GM12878 (cell line): ENCODE data around the gene ANKMY2. TPM values are rescaled to one million over a fixed set of nuclear protein-coding genes. Genes with fewer than 3 reads are reported as not detected.

ENCODE experiments used
- BHLHE40 ChIP-seq, 2 experiments: fragments of 450-650 bp in 1 of 2; IDR thresholded peaks; 2 replicates each; pipeline ENCODE4 v1.6.1; 2011 to 2017; ENCODE audit warnings: low read depth in 2 of 2, borderline replicate concordance in 1 of 2, improper control_type of control experiment in 1 of 2, low read length in 1 of 2, mild to moderate bottlenecking in 1 of 2
- CBX5 ChIP-seq: sonication (generic); IDR thresholded peaks from 2 replicates; pipeline ENCODE4 v1.6.1; 2016; ENCODE audit warnings: low read depth, moderate library complexity, mild to moderate bottlenecking, inconsistent platforms
- CEBPB ChIP-seq, 2 experiments: fragments of 150-350 bp in 1 of 2; IDR thresholded peaks; 2 replicates each; pipeline ENCODE4 v1.6.1; 2012 to 2014; ENCODE audit warnings: low read depth in 2 of 2, low read length in 2 of 2, borderline replicate concordance in 1 of 2, inconsistent platforms in 1 of 2
- CHD2 ChIP-seq: IDR thresholded peaks from 2 replicates; pipeline ENCODE4 v1.6.1; 2011; ENCODE audit warnings: low read depth, low read length, improper control_type of control experiment, borderline replicate concordance
- EED ChIP-seq: sonication (generic); IDR thresholded peaks from 2 replicates; pipeline ENCODE4 v1.6.1; 2016; ENCODE audit warnings: antibody characterized with exemption, low read depth
- GABPA ChIP-seq: IDR thresholded peaks from 2 replicates; pipeline ENCODE4 v1.6.1; 2014; ENCODE audit warnings: antibody characterized with exemption, low read depth, mild to moderate bottlenecking, inconsistent platforms
- KAT2A ChIP-seq: conservative IDR thresholded peaks from 2 replicates; pipeline ENCODE4 v1.6.1; 2011; ENCODE audit warnings: low read depth, low read length; ENCODE audit not compliant: control insufficient read depth
- LARP7 ChIP-seq: fragments of 450-650 bp; IDR thresholded peaks from 2 replicates; pipeline ENCODE4 v1.6.1; 2017; ENCODE audit warnings: mild to moderate bottlenecking
- MYC ChIP-seq: IDR thresholded peaks from 2 replicates; pipeline ENCODE4 v1.6.1; 2011; ENCODE audit warnings: mild to moderate bottlenecking, low read length, moderate library complexity, inconsistent platforms; ENCODE audit not compliant: insufficient read depth, insufficient replicate concordance, insufficient read length, severe bottlenecking
- NR2C1 ChIP-seq: fragments of 450-650 bp; IDR thresholded peaks from 2 replicates; pipeline ENCODE4 v1.6.1; 2017; ENCODE audit warnings: antibody characterized with exemption, mild to moderate bottlenecking, moderate library complexity
- SMARCA5 ChIP-seq: fragments of 450-650 bp; IDR thresholded peaks from 2 replicates; pipeline ENCODE4 v1.6.1; 2017; ENCODE audit warnings: mild to moderate bottlenecking
- SRF ChIP-seq, 2 experiments: IDR thresholded peaks; 2 replicates each; pipeline ENCODE4 v1.6.1; 2011; ENCODE audit warnings: low read depth in 2 of 2, low read length in 2 of 2, mild to moderate bottlenecking in 1 of 2, moderate library complexity in 1 of 2
- ZNF384 ChIP-seq: IDR thresholded peaks from 2 replicates; pipeline ENCODE4 v1.6.1; 2012; ENCODE audit warnings: low read depth, mild to moderate bottlenecking, low read length, improper control_type of control experiment, borderline replicate concordance
- polyA plus RNA-seq, 11 experiments: library from polyadenylated mRNA; depleted of rRNA in 4 of 11; unstranded in 6 of 11; stranded (reverse) in 5 of 11; fragments of >200 nt; fragmentation: Nextera tagmentation in 4 of 11; fragmentation: Illumina TruSeq in 1 of 11; extraction: Ambion mirVana in 4 of 11; extraction: Trizol in 1 of 11; gene quantifications; 1 replicate in 1 of 11; 2 replicates in 10 of 11; pipeline versions ENCODE4 v1.2.1 to v1.2.3, GENCODE V29; 2011 to 2016; ENCODE audit warnings: inconsistent platforms in 2 of 11, missing spikeins in 2 of 11, low read depth in 1 of 11
- total RNA-seq, 4 experiments: library from RNA; depleted of rRNA in 3 of 4; stranded (reverse); fragments of >200 nt in 3 of 4; fragmentation: Illumina TruSeq in 1 of 4; extraction: Trizol in 1 of 4; gene quantifications; 2 replicates each; pipeline versions ENCODE4 v1.2.1 to v1.2.3, GENCODE V29; 2013 to 2021
- TF ChIP-seq, protein P1 (sequence below): fragments of 150-350 bp; IDR thresholded peaks from 2 replicates; pipeline ENCODE4 v1.6.1; 2014; ENCODE audit warnings: mild to moderate bottlenecking, low read depth, low read length
- TF ChIP-seq, protein P2 (sequence below): fragments of 450-650 bp; formaldehyde crosslinking; IDR thresholded peaks from 2 replicates; pipeline ENCODE4 v1.4.0; 2022; ENCODE audit warnings: mild to moderate bottlenecking, moderate library complexity
- TF ChIP-seq, protein P3 (sequence below): fragments of 450-650 bp; formaldehyde crosslinking; IDR thresholded peaks from 2 replicates; pipeline ENCODE4 v1.5.0; 2022; ENCODE audit warnings: mild to moderate bottlenecking, missing genetic modification characterization
- TF ChIP-seq, protein P4 (sequence below): IDR thresholded peaks from 2 replicates; pipeline ENCODE4 v1.6.1; 2012; ENCODE audit warnings: improper control_type of control experiment, low read depth, low read length; ENCODE audit not compliant: insufficient replicate concordance

ANKMY2 gene
- total and polyA plus RNA-seq, 10 of the 15 experiments (the other 5 are each of a cell fraction or from before 2014, with no cell fraction given) = 0.10 to 0.48 (median 0.29) TPM

DNA sequence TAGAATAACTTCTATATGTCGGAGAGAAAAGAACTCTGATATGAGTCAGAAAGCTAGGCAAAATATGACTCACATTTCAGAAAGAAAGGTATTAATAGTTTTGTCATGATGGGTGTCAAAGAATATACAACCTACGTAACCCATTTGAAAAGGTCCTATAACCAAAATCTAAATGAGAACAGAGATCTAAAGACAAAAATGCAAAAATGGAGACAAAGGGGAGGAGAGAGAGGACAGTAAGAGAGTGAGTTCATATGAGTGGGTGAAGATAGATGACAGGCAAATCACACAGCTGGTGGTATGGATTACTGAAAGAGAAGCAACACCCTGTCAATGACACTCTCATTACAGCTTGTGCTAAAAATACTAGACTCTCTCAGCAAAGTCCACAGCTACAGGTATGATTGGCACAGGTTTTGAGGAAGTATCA is 25.6 kb downstream of the ANKMY2 start (continued):
- TF ChIP-seq, protein P1, sequence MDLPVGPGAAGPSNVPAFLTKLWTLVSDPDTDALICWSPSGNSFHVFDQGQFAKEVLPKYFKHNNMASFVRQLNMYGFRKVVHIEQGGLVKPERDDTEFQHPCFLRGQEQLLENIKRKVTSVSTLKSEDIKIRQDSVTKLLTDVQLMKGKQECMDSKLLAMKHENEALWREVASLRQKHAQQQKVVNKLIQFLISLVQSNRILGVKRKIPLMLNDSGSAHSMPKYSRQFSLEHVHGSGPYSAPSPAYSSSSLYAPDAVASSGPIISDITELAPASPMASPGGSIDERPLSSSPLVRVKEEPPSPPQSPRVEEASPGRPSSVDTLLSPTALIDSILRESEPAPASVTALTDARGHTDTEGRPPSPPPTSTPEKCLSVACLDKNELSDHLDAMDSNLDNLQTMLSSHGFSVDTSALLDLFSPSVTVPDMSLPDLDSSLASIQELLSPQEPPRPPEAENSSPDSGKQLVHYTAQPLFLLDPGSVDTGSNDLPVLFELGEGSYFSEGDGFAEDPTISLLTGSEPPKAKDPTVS = no peak
- TF ChIP-seq, protein P2, sequence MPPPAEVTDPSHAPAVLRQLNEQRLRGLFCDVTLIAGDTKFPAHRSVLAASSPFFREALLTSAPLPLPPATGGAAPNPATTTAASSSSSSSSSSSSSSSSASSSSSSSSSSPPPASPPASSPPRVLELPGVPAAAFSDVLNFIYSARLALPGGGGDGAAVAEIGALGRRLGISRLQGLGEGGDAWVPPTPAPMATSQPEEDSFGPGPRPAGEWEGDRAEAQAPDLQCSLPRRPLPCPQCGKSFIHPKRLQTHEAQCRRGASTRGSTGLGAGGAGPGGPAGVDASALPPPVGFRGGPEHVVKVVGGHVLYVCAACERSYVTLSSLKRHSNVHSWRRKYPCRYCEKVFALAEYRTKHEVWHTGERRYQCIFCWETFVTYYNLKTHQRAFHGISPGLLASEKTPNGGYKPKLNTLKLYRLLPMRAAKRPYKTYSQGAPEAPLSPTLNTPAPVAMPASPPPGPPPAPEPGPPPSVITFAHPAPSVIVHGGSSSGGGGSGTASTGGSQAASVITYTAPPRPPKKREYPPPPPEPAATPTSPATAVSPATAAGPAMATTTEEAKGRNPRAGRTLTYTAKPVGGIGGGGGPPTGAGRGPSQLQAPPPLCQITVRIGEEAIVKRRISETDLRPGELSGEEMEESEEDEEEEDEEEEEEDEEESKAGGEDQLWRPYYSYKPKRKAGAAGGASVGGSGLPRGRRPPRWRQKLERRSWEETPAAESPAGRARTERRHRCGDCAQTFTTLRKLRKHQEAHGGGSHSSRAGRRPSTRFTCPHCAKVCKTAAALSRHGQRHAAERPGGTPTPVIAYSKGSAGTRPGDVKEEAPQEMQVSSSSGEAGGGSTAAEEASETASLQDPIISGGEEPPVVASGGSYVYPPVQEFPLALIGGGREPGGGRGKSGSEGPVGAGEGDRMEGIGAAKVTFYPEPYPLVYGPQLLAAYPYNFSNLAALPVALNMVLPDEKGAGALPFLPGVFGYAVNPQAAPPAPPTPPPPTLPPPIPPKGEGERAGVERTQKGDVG = no peak
- TF ChIP-seq SRF (IDR thresholded peaks at IDR 0.05; ENCODE audit: low read depth in 2 of 2, low read length in 2 of 2) = no peak
- no peak for TF ChIP-seq CEBPB (IDR thresholded peaks at IDR 0.05; ENCODE audit: borderline replicate concordance in 1 of 2, low read depth in 2 of 2, low read length in 2 of 2)
- no peak for TF ChIP-seq MYC
- TF ChIP-seq GABPA = peak; percentile 43; the same call in 1 of the 2 replicates
- no peak for TF ChIP-seq SMARCA5
- TF ChIP-seq, protein P3, sequence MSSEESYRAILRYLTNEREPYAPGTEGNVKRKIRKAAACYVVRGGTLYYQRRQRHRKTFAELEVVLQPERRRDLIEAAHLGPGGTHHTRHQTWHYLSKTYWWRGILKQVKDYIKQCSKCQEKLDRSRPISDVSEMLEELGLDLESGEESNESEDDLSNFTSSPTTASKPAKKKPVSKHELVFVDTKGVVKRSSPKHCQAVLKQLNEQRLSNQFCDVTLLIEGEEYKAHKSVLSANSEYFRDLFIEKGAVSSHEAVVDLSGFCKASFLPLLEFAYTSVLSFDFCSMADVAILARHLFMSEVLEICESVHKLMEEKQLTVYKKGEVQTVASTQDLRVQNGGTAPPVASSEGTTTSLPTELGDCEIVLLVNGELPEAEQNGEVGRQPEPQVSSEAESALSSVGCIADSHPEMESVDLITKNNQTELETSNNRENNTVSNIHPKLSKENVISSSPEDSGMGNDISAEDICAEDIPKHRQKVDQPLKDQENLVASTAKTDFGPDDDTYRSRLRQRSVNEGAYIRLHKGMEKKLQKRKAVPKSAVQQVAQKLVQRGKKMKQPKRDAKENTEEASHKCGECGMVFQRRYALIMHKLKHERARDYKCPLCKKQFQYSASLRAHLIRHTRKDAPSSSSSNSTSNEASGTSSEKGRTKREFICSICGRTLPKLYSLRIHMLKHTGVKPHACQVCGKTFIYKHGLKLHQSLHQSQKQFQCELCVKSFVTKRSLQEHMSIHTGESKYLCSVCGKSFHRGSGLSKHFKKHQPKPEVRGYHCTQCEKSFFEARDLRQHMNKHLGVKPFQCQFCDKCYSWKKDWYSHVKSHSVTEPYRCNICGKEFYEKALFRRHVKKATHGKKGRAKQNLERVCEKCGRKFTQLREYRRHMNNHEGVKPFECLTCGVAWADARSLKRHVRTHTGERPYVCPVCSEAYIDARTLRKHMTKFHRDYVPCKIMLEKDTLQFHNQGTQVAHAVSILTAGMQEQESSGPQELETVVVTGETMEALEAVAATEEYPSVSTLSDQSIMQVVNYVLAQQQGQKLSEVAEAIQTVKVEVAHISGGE = no peak
- no peak for TF ChIP-seq NR2C1
- no peak for TF ChIP-seq LARP7
- TF ChIP-seq EED = no peak
- no peak for TF ChIP-seq CHD2
- TF ChIP-seq BHLHE40 (IDR thresholded peaks at IDR 0.05; ENCODE audit: borderline replicate concordance in 1 of 2, low read depth in 2 of 2, low read length in 1 of 2) = no peak
- TF ChIP-seq, protein P4, sequence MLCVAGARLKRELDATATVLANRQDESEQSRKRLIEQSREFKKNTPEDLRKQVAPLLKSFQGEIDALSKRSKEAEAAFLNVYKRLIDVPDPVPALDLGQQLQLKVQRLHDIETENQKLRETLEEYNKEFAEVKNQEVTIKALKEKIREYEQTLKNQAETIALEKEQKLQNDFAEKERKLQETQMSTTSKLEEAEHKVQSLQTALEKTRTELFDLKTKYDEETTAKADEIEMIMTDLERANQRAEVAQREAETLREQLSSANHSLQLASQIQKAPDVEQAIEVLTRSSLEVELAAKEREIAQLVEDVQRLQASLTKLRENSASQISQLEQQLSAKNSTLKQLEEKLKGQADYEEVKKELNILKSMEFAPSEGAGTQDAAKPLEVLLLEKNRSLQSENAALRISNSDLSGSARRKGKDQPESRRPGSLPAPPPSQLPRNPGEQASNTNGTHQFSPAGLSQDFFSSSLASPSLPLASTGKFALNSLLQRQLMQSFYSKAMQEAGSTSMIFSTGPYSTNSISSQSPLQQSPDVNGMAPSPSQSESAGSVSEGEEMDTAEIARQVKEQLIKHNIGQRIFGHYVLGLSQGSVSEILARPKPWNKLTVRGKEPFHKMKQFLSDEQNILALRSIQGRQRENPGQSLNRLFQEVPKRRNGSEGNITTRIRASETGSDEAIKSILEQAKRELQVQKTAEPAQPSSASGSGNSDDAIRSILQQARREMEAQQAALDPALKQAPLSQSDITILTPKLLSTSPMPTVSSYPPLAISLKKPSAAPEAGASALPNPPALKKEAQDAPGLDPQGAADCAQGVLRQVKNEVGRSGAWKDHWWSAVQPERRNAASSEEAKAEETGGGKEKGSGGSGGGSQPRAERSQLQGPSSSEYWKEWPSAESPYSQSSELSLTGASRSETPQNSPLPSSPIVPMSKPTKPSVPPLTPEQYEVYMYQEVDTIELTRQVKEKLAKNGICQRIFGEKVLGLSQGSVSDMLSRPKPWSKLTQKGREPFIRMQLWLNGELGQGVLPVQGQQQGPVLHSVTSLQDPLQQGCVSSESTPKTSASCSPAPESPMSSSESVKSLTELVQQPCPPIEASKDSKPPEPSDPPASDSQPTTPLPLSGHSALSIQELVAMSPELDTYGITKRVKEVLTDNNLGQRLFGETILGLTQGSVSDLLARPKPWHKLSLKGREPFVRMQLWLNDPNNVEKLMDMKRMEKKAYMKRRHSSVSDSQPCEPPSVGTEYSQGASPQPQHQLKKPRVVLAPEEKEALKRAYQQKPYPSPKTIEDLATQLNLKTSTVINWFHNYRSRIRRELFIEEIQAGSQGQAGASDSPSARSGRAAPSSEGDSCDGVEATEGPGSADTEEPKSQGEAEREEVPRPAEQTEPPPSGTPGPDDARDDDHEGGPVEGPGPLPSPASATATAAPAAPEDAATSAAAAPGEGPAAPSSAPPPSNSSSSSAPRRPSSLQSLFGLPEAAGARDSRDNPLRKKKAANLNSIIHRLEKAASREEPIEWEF = no peak
- peak; percentile 71; the same call in 1 of the 2 replicates for TF ChIP-seq CBX5
- TF ChIP-seq ZNF384 = no peak
- no peak for TF ChIP-seq KAT2A
